DMS114 treated with DMSO at 0.1 percent for 48 hours (cell line): ENCODE measurements around the gene DNAJC3.
"Not testable (repeated sequence)": the region's sequence is repeated elsewhere in the genome, so short reads cannot be mapped to it uniquely, and the experiment has no call there.

Experiments
- DNase-seq: peaks from one replicate; lab custom pipeline; 2025; ENCODE audit not compliant: unreplicated experiment; lab: John Stamatoyannopoulos, UW

Gene DNAJC3

GRCh38 chr13:95763601-95764000, 86.7 kb downstream of the DNAJC3 start:
- DNase-seq, result no peak

- no peak for DNase-seq
These were observed 95.0 kb downstream of the DNAJC3 start for GRCh38 chr13:95771905-95772304.

GRCh38 chr13:95779522-95779921, 102.6 kb downstream of the DNAJC3 start:
- DNase-seq, result no peak

- DNase-seq, result no peak
These were observed 104.1 kb downstream of the DNAJC3 start for GRCh38 chr13:95781016-95781415.

GRCh38 chr13:95781940-95782339, 105.0 kb downstream of the DNAJC3 start:
- not testable (repeated sequence) for DNase-seq

- DNase-seq, result no peak
These were observed 106.8 kb downstream of the DNAJC3 start for GRCh38 chr13:95783747-95784146.

- DNase-seq, result no peak
These were observed 107.4 kb downstream of the DNAJC3 start for GRCh38 chr13:95784161-95784899.

GRCh38 chr13:95784900-95785290, 108.0 kb downstream of the DNAJC3 start:
- no peak for DNase-seq

- no peak for DNase-seq
These were observed 110.6 kb downstream of the DNAJC3 start for GRCh38 chr13:95787356-95788099.

- no peak for DNase-seq
These were observed 111.1 kb downstream of the DNAJC3 start for GRCh38 chr13:95788100-95788463.

GRCh38 chr13:95789315-95789714, 112.4 kb downstream of the DNAJC3 start:
- DNase-seq, result not testable (repeated sequence)

- DNase-seq, result no peak
These were observed 114.3 kb downstream of the DNAJC3 start for GRCh38 chr13:95791084-95791722.

- no peak for DNase-seq
These were observed 116.1 kb downstream of the DNAJC3 start for GRCh38 chr13:95793018-95793555.

- no peak for DNase-seq
These were observed 116.8 kb downstream of the DNAJC3 start for GRCh38 chr13:95793781-95794180.

GRCh38 chr13:95797016-95797415, 120.1 kb downstream of the DNAJC3 start:
- no peak for DNase-seq

- no peak for DNase-seq
These were observed 123.5 kb downstream of the DNAJC3 start for GRCh38 chr13:95800436-95800835.

GRCh38 chr13:95801825-95802224, 124.9 kb downstream of the DNAJC3 start:
- DNase-seq, result no peak

GRCh38 chr13:95805921-95806320, 129.0 kb downstream of the DNAJC3 start:
- DNase-seq, result no peak

GRCh38 chr13:95809429-95809828, 132.5 kb downstream of the DNAJC3 start:
- no peak for DNase-seq

GRCh38 chr13:95813139-95813538, 136.2 kb downstream of the DNAJC3 start:
- DNase-seq, result no peak

- DNase-seq, result no peak
These were observed 137.6 kb downstream of the DNAJC3 start for GRCh38 chr13:95814495-95814894.

- DNase-seq, result no peak
These were observed 145.4 kb downstream of the DNAJC3 start for GRCh38 chr13:95822303-95822702.
